ENCODE data around the gene TPR. TPM values are rescaled to one million over a fixed set of nuclear protein-coding genes. Genes with fewer than 3 reads are reported as not detected.

Gene TPR
- total and polyA plus RNA-seq, 2 of the 8 experiments (the other 6 are each of a cell fraction or from before 2014, with no cell fraction given), result 57.1 to 102 TPM

GRCh38 chr1:186330758-186331157 lies 44.3 kb downstream of the TPR start:
- H3K56ac ChIP-seq (replicated peaks; ENCODE audit: insufficient read length, low read depth, low read length), result no peak overlapping the region
- H3K79me2 ChIP-seq (ENCODE audit: control insufficient read depth in 1 of 2, insufficient read depth in 2 of 2, low read length in 2 of 2), result no peaks in the 10 kb centered on the region
- H3K18ac ChIP-seq (ENCODE audit: extremely low read depth, low read length), result no peak overlapping the region
- no peak overlapping the region for H2BK120ac ChIP-seq (replicated peaks; ENCODE audit: low read depth, low read length)
- no peak overlapping the region for H3K23ac ChIP-seq (ENCODE audit: insufficient read length)
- no peaks in the 10 kb centered on the region for H3K79me1 ChIP-seq (ENCODE audit: low read depth, low read length)
- POLR2A ChIA-PET (ENCODE audit: partially characterized antibody), result interaction anchor here (0.8 to 2.2 kb wide), 2 partner anchors 12 to 32 kb away, joined by 3 to 5 read pairs; no protein-coding TSS in a partner anchor
- H3K36me3 ChIP-seq (ENCODE audit: control insufficient read depth in 2 of 4, insufficient read depth in 4 of 4, low read length in 3 of 4), result peaks cover 15 to 89% (median 63%) of the 10 kb centered on the region in 4 experiments
- no peak overlapping the region for H4K91ac ChIP-seq (replicated peaks; ENCODE audit: insufficient read length, low read length)
- no peak overlapping the region for H3K4ac ChIP-seq (replicated peaks; ENCODE audit: insufficient read length, low read depth, low read length)
- H3K23me2 ChIP-seq (ENCODE audit: low read depth, low read length), result no peaks in the 10 kb centered on the region
- DNase-seq (ENCODE audit: low read depth in 1 of 2, low spot score in 2 of 2) (no peak), FAIRE-seq (no peak)
- no peak overlapping the region for H4K5ac ChIP-seq (ENCODE audit: insufficient read length, low read depth, low read length)
- TF ChIP-seq RNF2 (IDR thresholded peaks at IDR 0.05; ENCODE audit: borderline replicate concordance, low read depth, low read length, missing control alignments, poor library complexity, severe bottlenecking) (no peak), KDM4A (IDR thresholded peaks at IDR 0.05; ENCODE audit: low read depth, low read length, severe bottlenecking) (no peak), SP4 (IDR thresholded peaks at IDR 0.05; ENCODE audit: low read length) (no peak), NANOG (IDR thresholded peaks at IDR 0.05; ENCODE audit: insufficient read depth, low read depth, low read length, poor library complexity, severe bottlenecking) (no peak), CTCF (IDR thresholded peaks at IDR 0.05; ENCODE audit: control extremely low read depth in 1 of 3, insufficient read depth in 1 of 3, low read depth in 1 of 3, low read length in 3 of 3) (peak in 2 of 3 experiments; percentile 5 to 42; a peak in 2 of 4 replicates), RXRA (IDR thresholded peaks at IDR 0.05; ENCODE audit: insufficient read depth, low read depth, low read length) (no peak), POLR2A (IDR thresholded peaks at IDR 0.05; ENCODE audit: control extremely low read depth in 1 of 2, low read depth in 2 of 2, low read length in 2 of 2) (no peak)
- H4K20me1 ChIP-seq (replicated peaks in 1 of 2; ENCODE audit: control insufficient read depth in 1 of 2, insufficient read depth in 2 of 2, low read length in 2 of 2), result peaks cover 0 to 2% of the 10 kb centered on the region in 2 experiments
- H2BK5ac ChIP-seq (ENCODE audit: low read depth, low read length), result no peak overlapping the region
- CTCF ChIA-PET (ENCODE audit: partially characterized antibody), result interaction anchor here (0.6 to 12.9 kb wide), 28 partner anchors 10 to 650 kb away, joined by 3 to 134 read pairs (median 4); partner anchors contain the start of gene TPR
- H3K27me3 ChIP-seq (replicated peaks in 1 of 4; ENCODE audit: control insufficient read depth in 3 of 4, extremely low read depth in 1 of 4, insufficient read depth in 3 of 4, low read length in 3 of 4), result no peaks in the 10 kb centered on the region
- no peak overlapping the region for H2BK12ac ChIP-seq (ENCODE audit: low read depth, low read length)
- no peaks in the 10 kb centered on the region for H3K9me3 ChIP-seq (ENCODE audit: insufficient read depth in 2 of 2, low read depth in 1 of 2, low read length in 1 of 2)
- no peak overlapping the region for H3K27ac ChIP-seq (ENCODE audit: low read depth, low read length)
- H3K9ac ChIP-seq (replicated peaks in 1 of 4; ENCODE audit: extremely low read depth in 1 of 4, low read depth in 3 of 4, low read length in 3 of 4), result no peak overlapping the region
- H3K4me1 ChIP-seq (replicated peaks in 1 of 4; ENCODE audit: control insufficient read depth in 3 of 4, insufficient read depth in 4 of 4, low read length in 3 of 4), result no peaks in the 10 kb centered on the region
- H2BK15ac ChIP-seq (ENCODE audit: low read length), result no peak overlapping the region
- no peak overlapping the region for H4K8ac ChIP-seq (ENCODE audit: extremely low read depth, insufficient read depth, low read length)
- no peak overlapping the region for H3K4me2 ChIP-seq (ENCODE audit: insufficient read depth in 1 of 2, low read depth in 2 of 2, low read length in 2 of 2)
- no peak overlapping the region for H3K4me3 ChIP-seq (ENCODE audit: extremely low read depth in 1 of 4, insufficient read depth in 2 of 4, low read depth in 3 of 4, low read length in 4 of 4)
- H3K14ac ChIP-seq (ENCODE audit: insufficient read length), result no peak overlapping the region
- H2BK20ac ChIP-seq (ENCODE audit: low read length), result no peak overlapping the region
- no peak overlapping the region for H2AK5ac ChIP-seq (ENCODE audit: low read depth, low read length)
- no peak overlapping the region for H2AFZ ChIP-seq (ENCODE audit: low read length)
- WGBS, 2 experiments (ENCODE audit: extremely low coverage in 1 of 2, insufficient coverage in 1 of 2, insufficient read length in 1 of 2, insufficient replicate concordance in 2 of 2, low coverage in 1 of 2, low lambda C conversion rate in 2 of 2, missing lambda C conversion rate in 1 of 2), result 96% methylated on average over 1 of the region's 1 CpG; no CpG with 5 or more reads in 1 of the 2 experiments
